IMR-90 (cell line): Measurements from ENCODE around the gene KRT83. TPM values are rescaled to one million over a fixed set of nuclear protein-coding genes. Genes with fewer than 3 reads are reported as not detected.
"Not testable (repeated sequence)": the region's sequence is repeated elsewhere in the genome, so short reads cannot be mapped to it uniquely, and the experiment has no call there.

Experiments
- ATAC-seq: fragments of 200-7000 bp; cut with Tn5 transposase; 2 replicates; pipeline ENCODE4 v1.9.1; 2020; ENCODE audit warnings: low read depth, mild to moderate bottlenecking, moderate library complexity
- BruUV-seq: library from RNA; stranded (reverse); fragments of 400-500 nt; replicated peaks from 2 replicates; lab custom pipeline; 2021; lab: Mats Ljungman, UMichigan
- CTCF ChIA-PET: fragments of 300-600 bp; formaldehyde crosslinking; extraction: SDS; loops from one replicate; lab custom pipeline; 2021; ENCODE audit warnings: antibody characterized with exemption; lab: Yijun Ruan, JAX
- POLR2A ChIA-PET: fragments of 300-600 bp; sonication (Branson Sonifier 250); formaldehyde crosslinking; loops from one replicate; lab custom pipeline; 2022; ENCODE audit warnings: antibody characterized with exemption; ENCODE audit not compliant: unreplicated experiment; lab: Charles Lee
- DNase-seq: peaks from one replicate; pipeline ENCODE4 v3.0.0; 2013
- H2AFZ ChIP-seq: replicated peaks from 2 replicates; pipeline ENCODE3; 2013; ENCODE audit warnings: low read length, mild to moderate bottlenecking; ENCODE audit not compliant: poor library complexity
- H2AK5ac ChIP-seq: 2 replicates; pipeline ENCODE4 v1.6.1; 2013; ENCODE audit warnings: low read depth, low read length, inconsistent platforms
- H2AK9ac ChIP-seq: replicated peaks from 2 replicates; pipeline ENCODE3; 2013; ENCODE audit warnings: mild to moderate bottlenecking, low read depth, low read length, moderate library complexity; ENCODE audit not compliant: poor library complexity
- H2BK120ac ChIP-seq: 2 replicates; pipeline ENCODE4 v1.6.1; 2013; ENCODE audit warnings: low read depth, low read length, inconsistent platforms
- H2BK15ac ChIP-seq: 3 replicates; pipeline ENCODE4 v1.6.1; 2013; ENCODE audit warnings: low read depth, low read length, inconsistent platforms
- H2BK20ac ChIP-seq: 2 replicates; pipeline ENCODE4 v1.6.1; 2013; ENCODE audit warnings: low read depth, mild to moderate bottlenecking, inconsistent platforms, low read length, moderate library complexity
- H2BK5ac ChIP-seq: 2 replicates; pipeline ENCODE4 v1.6.1; 2013; ENCODE audit warnings: mild to moderate bottlenecking, low read depth, low read length, inconsistent platforms; ENCODE audit not compliant: poor library complexity, severe bottlenecking
- H3K14ac ChIP-seq: replicated peaks from 2 replicates; pipeline ENCODE4 v1.6.1; 2013; ENCODE audit warnings: low read depth, low read length, inconsistent platforms
- H3K18ac ChIP-seq: 2 replicates; pipeline ENCODE4 v1.6.1; 2013; ENCODE audit warnings: low read depth, low read length, control low read depth
- H3K23ac ChIP-seq: 2 replicates; pipeline ENCODE4 v1.6.1; 2013; ENCODE audit warnings: low read depth, low read length, inconsistent platforms
- H3K27ac ChIP-seq: 2 replicates; pipeline ENCODE4 v1.5.1; 2013; ENCODE audit warnings: mild to moderate bottlenecking, control low read depth, low read length; ENCODE audit not compliant: insufficient read depth
- H3K27me3 ChIP-seq: 2 replicates; pipeline ENCODE4 v1.6.1; 2013; ENCODE audit warnings: low read length; ENCODE audit not compliant: control insufficient read depth, insufficient read depth
- H3K36me3 ChIP-seq: 2 replicates; pipeline ENCODE4 v1.6.1; 2013; ENCODE audit warnings: low read length, mixed read lengths; ENCODE audit not compliant: control insufficient read depth, insufficient read depth
- H3K4ac ChIP-seq: 2 replicates; pipeline ENCODE4 v1.6.1; 2013; ENCODE audit warnings: low read depth, low read length, inconsistent platforms
- H3K4me1 ChIP-seq: 2 replicates; pipeline ENCODE4 v1.6.1; 2013; ENCODE audit warnings: low read length, mixed read lengths; ENCODE audit not compliant: control insufficient read depth, insufficient read depth
- H3K4me2 ChIP-seq: 2 replicates; pipeline ENCODE4 v1.6.1; 2013; ENCODE audit warnings: low read depth, mild to moderate bottlenecking, control low read depth, low read length, moderate library complexity
- H3K4me3 ChIP-seq: 2 replicates; pipeline ENCODE4 v1.5.1; 2013; ENCODE audit warnings: low read depth, mild to moderate bottlenecking, control low read depth, low read length, moderate library complexity; ENCODE audit not compliant: insufficient read depth
- H3K56ac ChIP-seq: 2 replicates; pipeline ENCODE4 v1.6.1; 2013; ENCODE audit warnings: low read length, inconsistent platforms; ENCODE audit not compliant: insufficient read depth; ENCODE audit errors: extremely low read depth
- H3K79me1 ChIP-seq, 2 experiments: 2 replicates each; pipeline ENCODE4 v1.6.1; 2013; ENCODE audit warnings: low read length in 2 of 2, inconsistent platforms in 1 of 2, low read depth in 1 of 2
- H3K9ac ChIP-seq: 2 replicates; pipeline ENCODE4 v1.6.1; 2013; ENCODE audit warnings: low read depth, low read length, control low read depth
- H3K9me1 ChIP-seq: 2 replicates; pipeline ENCODE4 v1.6.1; 2013; ENCODE audit warnings: low read length, inconsistent platforms; ENCODE audit not compliant: insufficient read depth
- H3K9me3 ChIP-seq: 2 replicates; pipeline ENCODE4 v1.6.1; 2013; ENCODE audit warnings: low read length; ENCODE audit not compliant: control insufficient read depth, insufficient read depth
- H4K20me1 ChIP-seq: 2 replicates; pipeline ENCODE4 v1.6.1; 2013; ENCODE audit warnings: low read length, inconsistent platforms; ENCODE audit not compliant: insufficient read depth
- H4K5ac ChIP-seq: 2 replicates; pipeline ENCODE4 v1.6.1; 2013; ENCODE audit warnings: mild to moderate bottlenecking, low read depth, low read length, control low read depth
- H4K8ac ChIP-seq, 2 experiments: 2 replicates each; pipeline ENCODE4 v1.6.1; 2013; ENCODE audit warnings: low read depth in 2 of 2, low read length in 2 of 2, control low read depth in 1 of 2, inconsistent platforms in 1 of 2
- H4K91ac ChIP-seq: 2 replicates; pipeline ENCODE4 v1.6.1; 2013; ENCODE audit warnings: low read depth, low read length, inconsistent platforms; ENCODE audit not compliant: insufficient read depth
- WGBS, 2 experiments: methylation state at CpG; one replicate each; pipeline versions ENCODE4 v1.1.5 to v1.1.7; 2013; ENCODE audit warnings: missing lambda C conversion rate in 2 of 2; ENCODE audit not compliant: insufficient read length in 1 of 2; ENCODE audit errors: extremely low coverage in 2 of 2; 5-methylcytosine and 5-hydroxymethylcytosine counted together
- dilution Hi-C: fragments of 300-500 bp; cut with HindIII; formaldehyde crosslinking; loops from one replicate; pipeline ENCODE4 v1.14.3; 2018; ENCODE audit warnings: low sequenced_read_pairs; ENCODE audit not compliant: unreplicated experiment
- in situ Hi-C: fragments of 300-500 bp; cut with MboI; formaldehyde crosslinking; loops from 3 replicates; pipeline ENCODE4 v1.14.3; 2019; ENCODE audit warnings: low sequenced_read_pairs, inconsistent platforms, mixed read lengths
- intact Hi-C: fragments of 100-400 bp; cut with micrococcal nuclease; formaldehyde crosslinking; loops from 2 replicates; pipeline ENCODE4 v1.10.0; 2022
- polyA plus RNA-seq, 3 experiments: library from polyadenylated mRNA; depleted of rRNA; stranded (reverse); fragments of >200 nt; gene quantifications; 2 replicates each; pipeline ENCODE4 v1.2.3, GENCODE V29; 2012; ENCODE audit warnings: low replicate concordance in 1 of 3
- total RNA-seq: library from RNA; depleted of rRNA; stranded (reverse); fragments of >200 nt; gene quantifications from 2 replicates; pipeline ENCODE4 v1.2.3, GENCODE V29; 2012

The KRT83 gene
- total and polyA plus RNA-seq, 2 of the 4 experiments (the other 2 are of a cell fraction), result not detected

DNA sequence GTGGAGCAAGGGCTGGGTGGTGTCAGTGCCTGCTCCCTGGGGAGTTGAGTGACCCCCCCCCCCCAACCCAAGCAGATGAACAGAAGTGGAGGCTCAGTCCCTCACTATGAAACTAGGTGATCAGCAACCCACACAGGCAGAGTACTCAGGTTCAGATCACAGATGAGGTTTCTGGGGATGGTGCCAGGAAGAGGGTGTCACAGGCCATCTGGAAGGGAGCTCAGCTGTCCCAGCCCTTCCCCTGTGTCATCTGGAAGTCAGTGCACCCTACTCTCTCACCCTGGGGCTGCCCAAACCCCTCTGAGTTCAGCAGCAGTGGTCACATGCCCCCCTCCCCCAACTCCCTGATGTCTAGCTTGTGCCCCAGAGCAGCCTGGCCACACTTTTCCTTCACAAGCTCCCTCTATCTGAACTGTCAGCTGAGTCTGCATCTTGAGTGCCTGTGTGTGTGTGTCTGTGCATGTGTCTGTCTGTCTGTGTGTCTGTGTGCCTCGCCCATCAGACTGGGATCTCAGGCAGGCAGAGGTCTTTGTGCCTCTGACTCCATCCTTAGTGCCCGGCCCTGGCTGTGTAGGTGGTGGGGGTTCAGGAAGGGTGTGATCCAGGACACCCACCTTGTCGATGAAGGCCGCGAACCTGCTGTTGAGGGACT is 30.6 kb downstream of the KRT83 start:
- H3K9me3 ChIP-seq, H4K8ac ChIP-seq, H2BK5ac ChIP-seq, H2BK20ac ChIP-seq, H2AK9ac ChIP-seq, DNase-seq, CTCF ChIA-PET, H3K4me2 ChIP-seq, POLR2A ChIA-PET, H3K36me3 ChIP-seq, H3K56ac ChIP-seq, H4K91ac ChIP-seq, intact Hi-C loops, H3K27ac ChIP-seq, H2AFZ ChIP-seq, H3K23ac ChIP-seq, H3K79me1 ChIP-seq, H3K18ac ChIP-seq, H3K4me1 ChIP-seq, H4K20me1 ChIP-seq, in situ Hi-C loops, H4K5ac ChIP-seq, H3K14ac ChIP-seq, H3K9me1 ChIP-seq, H2AK5ac ChIP-seq, dilution Hi-C loops, H2BK120ac ChIP-seq, H3K4me3 ChIP-seq, H3K4ac ChIP-seq, H2BK15ac ChIP-seq, H3K9ac ChIP-seq, BruUV-seq, ATAC-seq: not testable (repeated sequence)
- H3K27me3 ChIP-seq, result peaks cover 21% of the 10 kb centered on the region
- WGBS, 2 experiments, result no CpG with 5 or more reads among the region's 5 CpGs

DNA sequence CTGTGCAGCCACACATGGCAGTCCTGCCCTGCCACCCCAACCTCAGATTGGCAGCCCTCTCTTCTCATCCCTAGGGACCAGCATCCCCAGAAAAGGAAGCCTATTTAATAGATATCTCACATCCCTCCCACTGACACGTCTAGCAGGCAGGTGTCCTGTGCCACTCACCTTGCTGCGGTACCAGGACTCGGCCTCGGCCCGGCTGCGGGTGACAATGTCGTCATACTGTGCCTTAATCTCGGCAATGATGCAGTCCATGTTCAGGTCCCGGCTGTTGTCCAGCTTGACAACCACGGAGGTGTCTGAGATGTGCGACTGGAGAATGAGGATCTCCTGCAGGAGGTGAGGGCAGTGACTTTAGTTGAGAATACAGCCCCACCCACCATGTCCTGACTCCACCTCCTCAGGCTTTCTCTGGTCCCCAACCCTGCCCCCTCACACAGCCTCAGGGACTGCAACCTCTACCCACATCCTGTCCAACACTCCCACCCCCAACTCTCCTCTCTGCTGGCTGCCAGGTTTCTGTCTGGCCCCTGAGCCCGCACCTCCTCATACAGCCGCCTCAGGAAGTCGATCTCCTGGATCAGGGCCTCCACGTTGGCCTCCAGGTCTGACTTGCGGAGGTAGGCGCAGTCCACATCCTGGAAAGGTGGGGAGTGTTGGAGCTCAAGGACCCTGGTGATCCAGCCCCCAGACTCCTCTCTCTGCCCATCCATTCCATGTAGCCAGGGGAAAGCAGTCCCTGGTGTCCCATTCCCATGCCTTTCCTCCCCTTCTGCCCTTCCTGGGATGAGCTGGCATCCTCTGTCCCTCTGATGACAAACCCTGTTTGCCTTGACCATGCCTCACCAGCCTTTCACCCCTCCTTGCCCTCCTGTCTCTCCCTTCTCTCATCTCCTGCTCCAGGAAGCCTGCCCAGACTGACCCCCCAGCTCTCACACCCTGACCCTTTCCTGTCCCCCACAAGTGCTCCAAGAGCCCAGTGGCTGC is 33.1 kb downstream of the KRT83 start:
- H3K4me3 ChIP-seq, H3K9me1 ChIP-seq, H3K4me2 ChIP-seq, dilution Hi-C loops, H2BK5ac ChIP-seq, H4K8ac ChIP-seq, H4K20me1 ChIP-seq, H2AFZ ChIP-seq, H3K9me3 ChIP-seq, H2BK20ac ChIP-seq, H3K18ac ChIP-seq, DNase-seq, in situ Hi-C loops, H3K36me3 ChIP-seq, H3K27ac ChIP-seq, H3K4me1 ChIP-seq, H3K14ac ChIP-seq, H3K4ac ChIP-seq, H2AK9ac ChIP-seq, H3K79me1 ChIP-seq, H3K56ac ChIP-seq, H3K9ac ChIP-seq, H2BK15ac ChIP-seq, H2AK5ac ChIP-seq, ATAC-seq, BruUV-seq, H3K23ac ChIP-seq, H4K5ac ChIP-seq, H2BK120ac ChIP-seq, POLR2A ChIA-PET, H4K91ac ChIP-seq, CTCF ChIA-PET: not testable (repeated sequence)
- intact Hi-C loops, result loop anchor here (10.0 kb wide), 1 partner anchor 587 kb away; no protein-coding TSS in a partner anchor
- peaks cover 11% of the 10 kb centered on the region for H3K27me3 ChIP-seq
- no CpG with 5 or more reads among the region's 17 CpGs for WGBS, 2 experiments
